ENCODE data around the gene RNH1.

RNH1 gene

DNA sequence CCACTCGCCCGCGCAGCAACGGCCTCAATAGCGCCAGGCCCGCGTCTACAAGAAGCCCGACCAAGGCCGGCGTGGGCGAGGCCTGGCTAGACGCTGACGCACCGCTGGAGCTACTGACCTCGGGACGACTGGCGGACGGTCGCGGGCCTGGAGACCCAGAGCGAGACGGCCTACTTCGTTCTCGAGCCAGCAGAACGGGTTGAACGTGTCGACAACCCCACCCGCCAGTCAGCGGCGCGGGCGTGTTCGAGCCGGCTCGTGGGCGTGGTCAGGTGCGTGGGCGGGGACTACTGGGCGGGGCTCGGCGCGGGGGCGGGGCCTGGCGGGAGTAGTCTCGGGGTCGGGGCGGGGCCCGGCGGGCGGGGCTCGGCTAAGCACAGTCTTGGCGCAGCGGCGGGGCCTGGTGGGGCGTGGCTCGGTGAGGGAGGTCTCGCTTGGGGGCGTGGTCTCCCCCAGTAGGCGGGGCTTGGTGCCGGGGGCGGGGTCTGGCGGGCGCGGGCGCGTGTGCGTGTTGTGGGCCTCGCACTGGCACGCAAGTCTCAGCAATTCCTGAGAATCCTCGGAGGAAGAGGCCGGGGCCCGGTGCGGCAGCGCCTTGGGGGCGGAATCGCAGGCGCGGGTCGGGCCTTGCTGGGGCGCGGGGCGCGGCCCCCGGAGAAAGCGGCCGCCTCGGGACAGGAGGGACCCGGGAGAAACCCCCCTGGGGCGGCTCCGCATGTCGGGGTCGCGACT lies at the start of gene RNH1:
Gene RNH1, minus strand, starts transcription at position 248 of the 732 bp plus-strand sequence. CDS start 5,080 bp downstream, outside the sequence.
- DNase-seq (ENCODE audit: low read depth in 2 of 2), result peak; percentile 100

DNA sequence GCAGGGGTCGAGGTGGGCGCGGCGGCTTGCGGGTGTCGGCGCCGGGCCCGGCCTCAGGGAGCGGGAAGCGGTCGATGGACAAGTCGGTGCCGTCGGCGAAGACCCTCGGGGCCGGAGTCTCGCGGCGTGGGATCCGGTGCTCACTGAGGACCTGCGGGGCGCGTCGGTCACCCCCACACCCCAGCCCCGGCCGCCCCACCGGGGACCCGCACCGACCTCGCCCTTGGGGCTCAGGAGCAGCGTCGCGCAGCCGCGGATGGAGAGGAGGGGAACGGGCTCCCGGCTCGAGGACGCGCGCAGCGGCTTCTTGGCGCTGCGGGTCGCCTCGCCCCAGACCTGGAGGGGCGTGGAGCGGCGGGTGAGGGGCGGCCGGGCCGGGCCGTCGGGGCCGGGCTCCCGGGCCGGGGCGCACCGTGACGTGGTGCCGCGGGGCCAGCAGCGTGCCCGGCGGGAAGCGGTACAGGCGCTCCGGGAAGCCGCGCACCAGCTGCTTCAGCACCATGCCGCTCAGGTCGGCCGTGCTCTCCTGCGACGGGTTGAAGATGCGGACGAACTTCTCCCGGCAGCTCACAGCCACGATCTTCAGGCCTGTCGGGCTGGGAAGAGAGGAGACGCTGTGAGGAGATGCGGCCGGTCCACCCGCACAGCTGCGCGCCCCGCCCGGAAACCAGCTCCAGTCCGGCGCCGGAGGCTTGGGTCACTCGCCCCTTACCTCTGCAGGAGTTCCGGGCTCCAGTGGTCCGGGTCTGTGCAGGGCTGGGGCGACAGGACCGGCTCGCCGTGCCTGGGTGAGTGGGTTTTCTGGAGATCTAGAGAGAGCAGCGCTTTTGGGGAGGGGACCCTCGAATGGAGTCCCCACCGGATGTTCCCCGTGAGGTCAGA lies 49.0 kb upstream of the RNH1 start:
- DNase-seq (ENCODE audit: low read depth in 2 of 2), result no peak

DNA sequence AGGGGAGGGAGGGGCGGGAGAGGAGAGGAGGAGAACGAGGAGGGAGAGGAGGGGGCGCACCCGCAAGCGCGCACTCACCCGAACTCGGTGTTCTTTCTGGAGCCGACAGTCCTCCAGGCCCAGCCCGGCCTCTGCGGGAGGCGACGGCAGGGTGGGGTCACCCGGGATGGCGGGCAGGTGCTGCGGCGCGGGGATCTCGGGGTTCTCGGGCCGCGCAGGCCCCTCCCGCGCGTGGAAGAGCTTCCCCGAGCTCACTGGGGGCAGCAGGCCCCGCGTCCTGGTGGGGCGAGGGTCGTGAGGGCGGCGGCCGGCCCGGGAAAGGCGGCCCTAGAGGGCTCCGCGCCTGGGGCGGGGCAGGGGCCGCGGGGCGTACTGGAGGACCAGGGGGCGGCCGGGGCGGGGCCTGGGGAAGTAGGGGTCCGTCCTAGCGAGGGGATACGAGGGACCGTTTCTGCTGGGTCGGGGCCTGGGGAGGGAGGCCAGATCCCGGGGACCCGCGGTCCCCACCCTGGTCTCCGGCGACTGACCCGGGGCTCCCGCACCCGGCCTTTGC lies 48.3 kb upstream of the RNH1 start:
- no peak for DNase-seq (ENCODE audit: low read depth in 2 of 2)

DNA sequence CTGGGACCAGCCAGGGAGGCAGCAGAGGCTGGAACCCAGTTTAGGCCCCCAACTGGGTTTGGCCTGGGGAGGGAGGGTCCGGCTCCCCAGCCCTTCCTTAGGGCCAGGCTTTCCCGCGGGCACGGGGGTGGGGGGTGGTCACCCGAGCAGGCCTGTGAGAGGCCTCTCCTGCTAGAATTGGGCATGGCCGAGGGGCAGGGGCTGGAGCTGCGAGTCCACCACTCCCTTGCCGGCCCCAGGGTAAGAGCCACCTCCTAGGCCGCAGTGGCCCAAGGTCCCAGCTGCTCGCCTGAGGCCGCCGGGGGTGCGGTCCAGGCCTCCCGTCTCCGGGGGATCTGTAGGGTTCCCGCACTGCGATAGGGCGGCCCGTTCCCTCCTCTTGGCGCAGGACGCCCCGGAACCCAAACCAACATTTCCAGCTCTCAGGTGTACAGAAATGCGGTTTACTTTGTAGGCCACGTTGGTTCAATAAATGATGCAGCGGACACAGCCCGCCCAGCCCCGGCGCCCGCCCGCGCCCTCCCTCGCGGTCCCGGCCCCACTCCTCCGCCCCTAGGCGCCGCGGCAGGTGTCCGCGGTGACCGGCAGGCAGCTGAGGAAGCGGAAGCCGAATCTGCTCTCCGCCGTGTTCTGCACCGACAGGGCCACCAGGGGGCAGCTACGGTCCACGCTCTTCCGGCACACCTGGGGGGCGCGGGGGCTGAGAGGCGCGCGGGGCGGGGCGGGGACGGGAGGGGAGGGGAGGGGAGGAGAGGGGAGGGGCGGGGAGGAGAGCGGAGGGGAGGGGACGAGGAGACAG lies 47.6 kb upstream of the RNH1 start:
- DNase-seq (ENCODE audit: low read depth in 2 of 2), result peak; percentile 62 to 65

DNA sequence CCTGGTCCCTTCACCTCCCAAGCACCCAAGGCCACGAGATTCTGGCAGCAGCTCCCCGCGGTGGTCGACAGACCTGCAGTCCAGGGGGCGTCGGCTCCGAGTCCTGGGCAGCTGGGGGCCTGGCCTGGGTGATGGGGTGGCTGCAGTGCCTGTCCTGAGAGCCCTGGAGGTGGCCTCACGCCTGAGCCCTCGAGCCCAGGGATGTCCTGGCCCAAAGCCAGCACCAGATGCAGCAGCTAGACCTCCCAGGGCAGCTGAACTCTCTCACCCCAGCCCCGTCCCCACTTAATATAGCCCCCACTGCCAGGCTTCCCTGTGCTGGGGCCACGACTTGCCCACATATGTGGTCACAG lies 46.9 kb upstream of the RNH1 start:
- no peak for DNase-seq (ENCODE audit: low read depth in 2 of 2)

DNA sequence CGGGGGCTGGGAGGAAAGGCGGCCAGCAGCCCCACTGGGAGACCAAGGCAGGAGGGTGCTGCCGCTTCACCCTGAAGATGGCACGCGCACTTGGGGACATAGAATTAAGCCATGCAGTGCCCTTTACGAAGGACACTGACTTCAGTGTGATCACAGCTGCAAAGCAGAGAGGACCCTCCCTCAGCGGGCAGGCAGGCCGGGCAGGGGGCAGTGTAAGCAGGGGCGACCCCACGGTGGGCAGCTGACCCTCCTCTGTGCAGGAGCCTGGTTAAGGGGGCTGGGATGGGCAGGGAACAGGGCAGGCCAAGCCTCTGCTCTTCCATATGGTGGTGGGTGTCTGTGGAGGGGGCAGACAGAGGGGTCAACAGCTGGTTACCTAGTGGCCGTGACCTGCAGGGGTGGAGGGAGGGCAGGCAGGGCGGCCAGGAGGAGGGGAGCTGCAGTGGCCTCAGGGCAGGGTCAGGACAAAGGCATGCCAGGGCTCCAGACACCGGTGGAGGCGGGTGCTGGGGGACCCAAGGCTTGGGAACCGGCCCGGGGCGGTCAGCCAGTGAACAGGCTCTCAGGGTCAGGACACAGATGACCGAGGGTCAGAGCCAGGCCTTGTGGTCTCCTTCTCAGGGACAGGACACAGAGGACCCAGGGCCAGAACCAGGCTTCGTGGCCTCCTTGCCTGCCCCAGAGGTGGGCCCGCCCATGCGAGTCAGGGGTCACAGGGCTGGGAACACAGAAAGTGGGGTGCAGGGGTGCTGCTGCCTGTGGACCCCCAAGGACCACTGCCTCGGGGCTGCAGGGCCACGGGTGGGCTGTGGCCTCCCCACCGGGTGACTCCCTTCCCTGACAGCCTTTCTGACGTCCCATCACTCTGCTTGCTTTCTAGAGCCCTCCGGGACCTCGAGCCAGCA lies 46.3 kb upstream of the RNH1 start:
- DNase-seq (ENCODE audit: low read depth in 2 of 2), result no peak

DNA sequence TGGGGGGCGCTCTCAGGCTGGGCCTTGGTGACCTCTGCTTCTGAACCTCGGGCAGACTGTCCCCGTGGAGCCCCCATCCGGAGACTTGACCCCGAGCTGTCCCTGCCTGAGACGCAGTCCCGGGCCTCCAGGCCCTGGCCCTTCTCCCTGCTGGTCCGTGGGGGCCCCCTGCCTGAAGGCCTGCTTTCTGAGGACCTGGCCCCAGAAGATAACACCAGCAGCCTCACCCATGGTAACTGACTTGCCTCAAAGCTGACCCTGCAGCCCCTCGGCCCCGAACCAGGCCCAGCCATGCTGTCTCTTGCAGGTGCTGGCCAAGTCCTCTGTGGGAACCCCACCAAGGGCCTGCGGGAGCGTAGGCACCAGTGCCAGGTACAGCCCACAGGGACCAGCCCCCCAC lies 44.6 kb upstream of the RNH1 start:
- no peak for DNase-seq (ENCODE audit: low read depth in 2 of 2)

DNA sequence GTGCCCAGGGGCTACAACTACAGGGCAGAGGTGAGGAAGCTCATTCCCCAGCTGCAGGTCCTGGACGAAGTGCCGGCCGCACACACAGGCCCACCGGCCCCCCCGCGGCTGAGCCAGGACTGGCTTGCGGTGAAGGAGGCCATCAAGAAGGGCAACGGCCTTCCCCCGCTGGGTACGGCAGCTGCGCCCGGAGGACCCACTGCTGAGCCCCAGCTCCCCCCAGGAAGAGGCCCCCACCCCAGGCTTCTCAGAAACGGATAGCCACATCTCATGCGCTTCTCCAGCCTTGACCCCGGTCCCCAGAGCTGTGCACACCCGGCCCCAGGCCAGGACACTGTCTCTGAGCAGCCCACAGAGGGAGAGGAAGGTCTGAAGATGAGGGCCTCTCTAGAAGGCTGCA lies 44.1 kb upstream of the RNH1 start:
- DNase-seq (ENCODE audit: low read depth in 2 of 2), result no peak

DNA sequence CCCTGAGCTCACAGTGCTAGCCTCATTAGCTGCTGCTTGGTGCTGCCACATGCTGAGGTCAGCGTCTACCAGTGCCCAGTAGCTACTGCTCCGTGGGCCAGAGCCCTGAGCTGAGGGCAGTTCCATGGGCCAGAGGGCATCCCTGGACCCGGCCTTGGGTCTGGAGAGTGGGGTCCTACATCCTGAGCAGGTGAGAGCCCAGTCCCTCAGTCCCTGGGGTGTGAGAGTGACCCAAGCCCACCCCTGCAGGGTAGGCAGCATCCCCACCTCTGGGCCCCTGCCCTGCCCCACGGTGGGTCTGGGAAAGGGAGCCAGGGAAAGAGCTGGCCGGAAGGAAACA lies 43.7 kb upstream of the RNH1 start:
- no peak for DNase-seq (ENCODE audit: low read depth in 2 of 2)

DNA sequence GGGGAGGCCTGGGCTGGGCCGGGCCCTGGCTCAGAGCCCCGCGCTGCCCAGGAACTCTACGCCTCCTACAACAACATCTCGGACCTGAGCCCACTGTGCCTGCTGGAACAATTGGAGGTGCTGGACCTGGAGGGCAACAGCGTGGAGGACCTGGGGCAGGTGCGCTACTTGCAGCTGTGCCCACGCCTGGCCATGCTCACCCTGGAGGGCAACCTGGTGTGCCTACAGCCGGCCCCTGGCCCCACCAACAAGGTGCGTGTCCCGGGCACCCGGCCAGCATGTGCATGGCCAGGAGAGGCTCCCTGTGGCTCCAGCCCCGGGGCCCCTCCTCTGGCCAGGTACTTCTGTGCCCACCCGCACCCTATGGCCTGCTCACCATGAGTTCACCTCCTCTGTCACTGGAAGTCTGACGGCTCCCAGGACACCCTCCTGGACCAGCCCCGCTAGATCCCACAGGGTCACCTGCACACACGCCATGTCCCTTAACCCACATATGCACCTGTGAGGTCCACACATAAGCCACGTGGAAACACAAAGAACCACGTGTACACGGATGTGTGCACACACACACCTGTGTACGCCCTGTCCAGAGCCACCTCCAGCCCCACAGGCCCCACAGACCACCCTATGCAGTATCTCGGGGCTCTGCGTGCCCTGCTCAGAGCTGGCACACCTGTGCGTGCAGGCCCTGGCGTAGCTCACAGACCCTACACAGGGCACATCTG lies 43.1 kb upstream of the RNH1 start:
- no peak for DNase-seq (ENCODE audit: low read depth in 2 of 2)

DNA sequence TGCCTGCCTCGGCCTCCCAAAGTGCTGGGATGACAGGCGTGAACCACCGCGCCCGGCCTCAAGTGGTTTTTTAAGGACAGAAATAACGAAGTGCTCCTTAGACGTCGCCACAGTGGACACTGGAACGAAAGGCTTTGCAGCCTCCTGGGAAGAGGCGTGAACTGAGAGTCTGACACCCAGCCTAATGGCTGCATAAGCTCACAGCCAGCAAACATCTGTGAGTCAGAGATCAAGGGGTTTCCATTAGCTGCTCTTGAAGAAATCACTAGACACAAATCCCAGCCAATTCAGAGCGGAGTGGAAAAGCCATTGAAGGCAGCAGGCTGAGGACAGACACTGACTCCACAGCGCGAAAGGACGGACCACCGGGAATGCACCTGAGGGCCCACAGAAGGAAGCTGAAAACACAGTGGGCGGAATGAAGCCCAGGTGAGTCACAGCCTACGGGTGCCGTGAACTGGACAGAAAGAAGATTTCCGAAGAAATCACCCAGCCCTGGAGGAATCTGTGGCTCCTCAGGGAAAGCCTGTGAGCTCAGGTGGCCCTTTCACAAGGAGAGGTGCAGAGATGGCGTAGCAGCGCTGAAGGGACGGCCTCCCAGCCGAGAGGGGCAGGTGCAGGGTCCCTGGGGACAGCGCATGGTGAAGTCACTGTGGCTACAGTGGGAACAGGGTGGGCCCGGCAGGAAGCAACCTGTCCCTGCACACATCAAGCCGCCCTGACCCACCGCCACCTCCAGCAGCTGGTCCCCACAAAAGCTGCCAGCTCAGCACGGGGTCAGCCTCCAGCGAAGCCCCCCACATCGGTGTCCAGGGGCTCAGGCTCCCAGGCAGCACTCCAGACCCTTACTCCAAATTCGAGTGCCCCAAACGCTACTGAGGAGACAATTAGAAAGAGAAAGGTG lies 41.9 kb upstream of the RNH1 start:
- no peak for DNase-seq (ENCODE audit: low read depth in 2 of 2)

DNA sequence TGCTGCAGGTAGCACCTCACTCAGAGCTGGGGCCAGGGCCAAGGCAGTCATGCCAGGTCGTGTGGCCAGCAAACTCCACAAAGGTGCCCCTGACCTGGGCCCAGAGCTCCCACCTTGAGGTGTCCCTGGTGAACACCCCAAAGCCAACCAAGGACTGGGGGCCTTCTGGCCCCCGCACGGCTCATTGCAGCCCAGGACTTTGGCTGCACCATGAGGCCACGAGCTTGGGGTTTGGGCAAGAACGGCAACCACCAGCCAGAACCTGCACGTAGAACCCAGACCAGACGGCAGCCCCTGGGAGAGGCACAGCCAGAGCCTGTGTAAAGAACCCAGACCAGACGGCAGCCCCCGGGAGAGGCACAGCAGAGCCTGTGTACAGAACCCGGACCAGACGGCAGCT lies 38.1 kb upstream of the RNH1 start:
- DNase-seq (ENCODE audit: low read depth in 2 of 2), result no peak

DNA sequence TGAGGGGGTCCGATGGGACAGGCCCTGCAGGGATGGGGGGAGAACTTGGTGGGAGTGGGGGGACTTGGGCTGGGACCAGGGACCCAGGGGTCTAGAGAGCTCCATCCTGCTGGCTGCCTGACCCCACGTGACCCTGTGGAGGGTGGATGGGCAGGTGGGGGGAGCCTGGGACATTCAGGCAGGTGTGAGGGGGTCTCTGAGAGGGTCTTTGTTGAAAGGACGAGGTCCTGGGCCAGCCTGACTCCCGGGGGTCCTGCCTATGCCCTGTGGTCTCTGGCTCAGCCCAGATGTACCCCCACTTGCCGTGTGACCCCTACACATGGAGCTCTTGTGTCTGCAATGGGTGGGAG lies 37.8 kb upstream of the RNH1 start:
- DNase-seq (ENCODE audit: low read depth in 2 of 2), result no peak

DNA sequence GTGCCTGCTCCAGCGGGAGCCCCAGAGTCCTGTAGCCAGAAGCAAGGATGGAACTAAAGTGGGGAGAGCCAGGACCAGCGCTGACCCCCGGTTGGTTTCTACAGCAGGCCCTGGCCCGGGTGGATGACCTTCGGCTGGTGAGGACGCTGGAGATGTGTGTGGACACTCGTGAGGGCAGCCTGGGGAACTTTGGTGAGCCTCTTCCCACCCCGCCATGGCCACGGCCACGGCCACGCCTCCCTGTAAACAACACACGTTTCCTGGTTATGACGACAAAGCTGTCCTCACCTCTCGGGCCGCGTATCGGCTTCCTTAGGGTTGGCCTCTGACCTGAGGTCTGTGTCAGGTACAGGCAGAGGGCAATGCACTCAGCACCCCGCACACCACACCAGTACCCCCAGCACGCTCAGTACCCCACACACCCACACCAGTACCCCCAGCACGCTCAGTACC lies 34.4 kb upstream of the RNH1 start:
- DNase-seq (ENCODE audit: low read depth in 2 of 2), result no peak

DNA sequence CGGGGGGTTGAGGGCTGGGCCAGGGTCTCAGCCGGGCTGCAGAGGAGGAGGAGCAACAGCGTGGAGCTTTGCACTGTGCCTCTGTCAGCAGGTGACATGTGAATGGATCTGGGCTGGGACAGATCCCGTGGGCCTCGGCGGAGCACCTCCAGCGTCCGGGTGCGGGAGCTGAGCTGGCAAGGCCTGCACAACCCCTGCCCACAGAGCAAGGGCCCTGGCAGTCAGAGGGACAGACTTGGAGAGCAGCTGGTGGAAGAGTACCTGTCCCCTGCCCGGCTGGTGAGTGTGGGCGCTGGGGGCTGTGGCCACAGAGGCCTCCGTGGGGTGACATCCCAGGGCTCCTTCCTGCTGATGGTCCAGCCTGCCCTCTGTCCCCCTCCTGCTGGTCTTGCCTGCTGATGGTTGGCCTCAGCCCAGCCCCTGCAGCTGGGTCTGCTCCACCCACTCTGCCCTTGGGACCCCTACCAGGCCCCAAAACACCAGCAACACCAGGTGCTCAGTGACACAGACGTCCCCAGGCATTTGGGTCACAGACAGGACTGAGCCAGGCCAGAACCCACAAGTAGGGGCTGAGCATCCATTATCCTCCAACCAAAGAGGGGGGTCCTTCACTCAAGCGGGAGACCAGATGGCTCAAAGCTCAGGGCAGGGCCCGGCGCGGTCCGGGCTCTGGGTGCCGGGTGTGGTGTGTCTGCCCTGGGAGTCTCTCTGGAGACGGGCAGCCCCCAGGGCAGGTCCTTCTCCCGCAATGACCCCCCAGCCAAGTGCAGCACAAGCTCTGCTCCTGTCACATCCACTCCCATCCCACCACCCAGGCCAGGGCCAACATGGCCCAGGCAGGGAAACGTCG lies 33.8 kb upstream of the RNH1 start:
- no peak for DNase-seq (ENCODE audit: low read depth in 2 of 2)

DNA sequence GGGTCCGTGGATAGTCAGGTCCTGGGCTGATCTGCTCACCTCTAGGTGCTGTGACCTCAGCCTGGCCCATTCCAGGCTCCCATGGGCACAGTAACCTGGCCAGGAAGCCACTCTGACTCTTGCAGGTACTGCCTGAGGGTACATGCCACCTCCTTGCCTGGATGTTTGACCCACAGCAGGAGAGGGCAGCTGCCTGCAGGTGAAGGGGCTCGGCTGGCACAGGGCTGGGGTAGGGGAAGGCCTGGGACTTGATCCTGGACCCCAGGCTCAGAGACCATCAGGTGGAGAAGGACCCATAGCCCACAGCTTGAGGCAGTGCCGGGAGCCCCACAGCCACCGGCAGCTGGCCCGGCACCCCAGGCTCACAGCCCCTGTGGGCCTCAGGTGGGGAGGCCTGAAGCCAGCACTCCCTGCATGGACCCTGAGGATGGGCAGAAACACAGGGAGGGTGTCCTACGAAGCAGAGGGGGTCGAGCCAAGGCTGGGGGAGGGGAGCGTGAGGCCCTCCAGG lies 33.0 kb upstream of the RNH1 start:
- no peak for DNase-seq (ENCODE audit: low read depth in 2 of 2)

DNA sequence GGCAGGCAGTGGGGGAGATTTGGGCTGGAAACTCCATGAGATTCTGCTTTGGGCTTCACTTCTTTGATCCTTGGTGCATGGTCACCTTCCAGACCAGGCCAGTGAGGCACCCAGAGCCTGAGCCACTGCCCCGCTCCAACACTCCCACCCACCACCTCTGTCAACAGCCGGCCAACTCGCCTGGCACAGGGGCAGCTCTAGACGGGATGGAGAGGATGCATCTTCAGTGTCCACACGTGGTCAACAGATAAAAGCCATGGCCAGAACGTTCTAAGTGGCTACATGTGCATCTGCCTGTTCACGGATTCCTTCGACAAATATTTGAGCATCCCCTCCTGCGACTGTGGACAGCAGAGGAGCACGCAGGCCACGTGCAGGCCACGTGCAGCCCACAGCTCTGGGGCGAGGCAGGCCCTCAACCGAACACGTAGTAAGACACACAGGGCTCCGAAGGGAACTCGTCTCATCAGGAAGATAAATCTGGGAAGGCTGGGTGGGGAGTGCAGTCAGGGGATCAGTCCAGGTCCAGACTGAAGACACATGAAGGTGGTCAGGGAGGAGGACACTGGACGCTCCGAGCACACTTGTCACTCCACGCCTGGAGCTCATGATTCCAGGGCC lies 31.5 kb upstream of the RNH1 start:
- no peak for DNase-seq (ENCODE audit: low read depth in 2 of 2)
